SK-N-MC (cell line): ENCODE results near the gene AVL9.

Experiments
- EZH2 ChIP-seq: fragments of 200-600 bp; sonication (generic); IDR thresholded peaks from one replicate; pipeline ENCODE4 v1.6.1; 2017; ENCODE audit warnings: antibody characterized with exemption
- FOXP2 ChIP-seq: optimal IDR thresholded peaks from 2 replicates; pipeline ENCODE3; 2011; ENCODE audit warnings: mild to moderate bottlenecking, moderate library complexity; ENCODE audit not compliant: insufficient read depth; ENCODE audit errors: extremely low read length, control extremely low read depth
- POLR2AphosphoS5 ChIP-seq: IDR thresholded peaks from 2 replicates; pipeline ENCODE4 v1.6.1; 2012; ENCODE audit warnings: mild to moderate bottlenecking, low read depth, low read length, borderline replicate concordance

- TF ChIP-seq POLR2AphosphoS5: no peak
- no peak for TF ChIP-seq EZH2
- no peak for TF ChIP-seq FOXP2
These were observed 86.7 kb downstream of the AVL9 start for GRCh38 chr7:32582036-32582435.
